Measurements from ENCODE around the gene LPGAT1. TPM values are rescaled to one million over a fixed set of nuclear protein-coding genes. Genes with fewer than 3 reads are reported as not detected.

LPGAT1 gene
- polyA plus RNA-seq, 2 of the 4 experiments (the other 2 are of a cell fraction) = 32.3 to 48.0 TPM

GRCh38 chr1:211699059-211699458, 131.5 kb downstream of the LPGAT1 start:
- FAIRE-seq (no peak), DNase-seq (ENCODE audit: low read depth in 1 of 2, low spot score in 1 of 2) (no peak), ATAC-seq (peak; percentile 38 to 45; a peak in 4 of 6 replicates)
- peaks cover 8% of the 10 kb centered on the region; the same call in 2 of the 3 replicates for H3K4me1 ChIP-seq
- ChIA-PET CTCF (interaction anchor here (0.6 to 5.0 kb wide), 67 partner anchors 9 to 1261 kb away, joined by 3 to 100 read pairs (median 8); partner anchors contain the start of genes DTL, INTS7 and NEK2), POLR2A (interaction anchor here (0.7 to 1.6 kb wide), 2 partner anchors 197 to 337 kb away, joined by 3 to 10 read pairs; partner anchors contain the start of genes DTL and INTS7)
- TF ChIP-seq EHMT2 (IDR thresholded peaks at IDR 0.05; ENCODE audit: low read depth) (no peak), ELK1 (IDR thresholded peaks at IDR 0.05; ENCODE audit: low read depth, low read length) (no peak), EHF (CRISPR knock-in tag; IDR thresholded peaks at IDR 0.05) (no peak), HOXA7 (CRISPR knock-in tag; IDR thresholded peaks at IDR 0.05) (no peak), ZSCAN20 (CRISPR knock-in tag; IDR thresholded peaks at IDR 0.05) (no peak), POLR2AphosphoS2 (conservative IDR thresholded peaks at IDR 0.05; ENCODE audit: low read length) (no peak), POLR2A (IDR thresholded peaks at IDR 0.05; ENCODE audit: low read length) (no peak), RFX5 (IDR thresholded peaks at IDR 0.05) (no peak), JUN (IDR thresholded peaks at IDR 0.05) (no peak), NPAS2 (CRISPR knock-in tag; IDR thresholded peaks at IDR 0.05; ENCODE audit: borderline replicate concordance) (no peak), SMC3 (IDR thresholded peaks at IDR 0.05) (no peak), HEYL (CRISPR knock-in tag; IDR thresholded peaks at IDR 0.05) (no peak), CTCF (IDR thresholded peaks at IDR 0.05) (no peak), MAFK (IDR thresholded peaks at IDR 0.05; ENCODE audit: partially characterized antibody) (no peak), PBX3 (IDR thresholded peaks at IDR 0.05) (no peak), HOXB5 (CRISPR knock-in tag; IDR thresholded peaks at IDR 0.05) (no peak), JUNB (IDR thresholded peaks at IDR 0.05) (no peak), RCOR1 (IDR thresholded peaks at IDR 0.05; ENCODE audit: low read depth, low read length) (no peak)
- TF ChIP-seq, protein P1, sequence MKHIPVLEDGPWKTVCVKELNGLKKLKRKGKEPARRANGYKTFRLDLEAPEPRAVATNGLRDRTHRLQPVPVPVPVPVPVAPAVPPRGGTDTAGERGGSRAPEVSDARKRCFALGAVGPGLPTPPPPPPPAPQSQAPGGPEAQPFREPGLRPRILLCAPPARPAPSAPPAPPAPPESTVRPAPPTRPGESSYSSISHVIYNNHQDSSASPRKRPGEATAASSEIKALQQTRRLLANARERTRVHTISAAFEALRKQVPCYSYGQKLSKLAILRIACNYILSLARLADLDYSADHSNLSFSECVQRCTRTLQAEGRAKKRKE (CRISPR knock-in tag; IDR thresholded peaks at IDR 0.05; ENCODE audit: low read depth) = no peak
- peak overlapping the region; percentile 62 for H3K4me2 ChIP-seq
- whole genome bisulfite sequencing (ENCODE audit: missing lambda C conversion rate) = 94% methylated on average over 16 of the region's 16 CpGs
- H3K4me3 ChIP-seq = no peak overlapping the region
- H3K9me3 ChIP-seq = no peaks in the 10 kb centered on the region
- peak overlapping the region; percentile 66 to 80 for H3K27ac ChIP-seq

DNA sequence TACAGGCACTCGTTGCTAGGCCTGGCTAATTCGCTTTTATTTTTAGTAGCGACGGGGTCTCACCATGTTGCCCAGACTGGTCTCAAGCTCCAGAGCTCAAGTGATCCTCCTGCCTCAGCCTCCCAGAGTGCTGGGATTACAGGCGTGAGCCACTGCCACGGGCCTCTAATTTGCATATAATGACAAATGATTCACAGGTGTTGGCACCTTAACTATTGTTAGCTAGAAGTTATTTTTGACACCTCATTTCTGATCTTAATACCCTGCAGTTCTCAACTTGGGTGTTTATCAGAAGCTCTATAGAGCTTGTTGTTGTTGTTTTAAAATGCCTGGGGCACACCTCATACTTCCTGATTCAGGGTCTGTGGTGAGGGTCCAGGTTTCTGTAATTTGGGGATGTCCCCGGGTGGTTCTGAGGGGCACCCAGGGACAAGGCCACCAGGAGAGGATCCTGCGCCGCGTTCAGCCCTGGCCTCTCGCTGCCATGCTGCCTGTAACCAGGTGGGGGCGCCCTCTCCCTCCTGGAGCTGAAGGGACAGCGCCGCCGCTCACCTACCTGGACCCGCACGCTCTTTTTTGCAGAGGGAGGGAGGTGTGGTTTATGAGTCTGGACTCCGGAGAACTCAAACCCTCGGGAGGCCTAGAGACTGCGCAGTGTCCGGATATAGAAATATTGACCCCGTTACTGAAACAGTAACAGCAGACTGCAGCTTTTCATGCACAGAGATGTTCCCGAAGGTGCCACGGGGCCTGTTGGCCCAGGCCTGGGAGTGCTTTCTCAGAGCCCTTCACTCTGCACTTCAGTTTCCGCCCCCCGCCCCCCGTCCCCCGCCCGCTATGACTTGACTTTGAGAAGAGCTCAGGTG, 132.2 kb downstream of the LPGAT1 start:
- peak; percentile 81 for DNase-seq (ENCODE audit: low read depth in 1 of 2, low spot score in 1 of 2)
- Histone ChIP-seq H3K27ac (peak overlapping the region; percentile 66 to 80), H3K4me2 (peak overlapping the region; percentile 62), H3K9me3 (no peaks in the 10 kb centered on the region), H3K4me3 (no peak overlapping the region), H3K4me1 (peaks cover 8% of the 10 kb centered on the region; the same call in 2 of the 3 replicates)
- 21% methylated on average over 29 of the region's 29 CpGs for WGBS (ENCODE audit: missing lambda C conversion rate)
- ChIA-PET CTCF (interaction anchor here (0.6 to 5.0 kb wide), 87 partner anchors 8 to 1371 kb away, joined by 3 to 100 read pairs (median 5); partner anchors contain the start of genes DTL, INTS7 and NEK2), POLR2A (interaction anchor here (0.7 to 1.6 kb wide), 3 partner anchors 198 to 337 kb away, joined by 3 to 10 read pairs (median 3); partner anchors contain the start of genes DTL and INTS7)
- no peak for FAIRE-seq
- ATAC-seq = peak; percentile 95 to 99
- TF ChIP-seq RCOR1 (IDR thresholded peaks at IDR 0.05; ENCODE audit: low read depth, low read length) = no peak
- TF ChIP-seq CHD4 (IDR thresholded peaks at IDR 0.05; ENCODE audit: borderline replicate concordance) = no peak
- peak; percentile 99 for TF ChIP-seq SMC3 (IDR thresholded peaks at IDR 0.05)
- TF ChIP-seq GATA3 (IDR thresholded peaks at IDR 0.05; ENCODE audit: borderline replicate concordance) = no peak
- TF ChIP-seq MYC (IDR thresholded peaks at IDR 0.05; ENCODE audit: borderline replicate concordance, low read length) = peak; percentile 62; the same call in 1 of the 2 replicates
- peak; percentile 97 for TF ChIP-seq CTCF (IDR thresholded peaks at IDR 0.05)
- no peak for TF ChIP-seq ZC3H11A (IDR thresholded peaks at IDR 0.05)
- no peak for TF ChIP-seq KDM5A (IDR thresholded peaks at IDR 0.05)
- no peak for TF ChIP-seq POLR2AphosphoS2 (conservative IDR thresholded peaks at IDR 0.05; ENCODE audit: low read length)
- TF ChIP-seq MAX (IDR thresholded peaks at IDR 0.05) = peak; percentile 71
- TF ChIP-seq RAD21 (conservative IDR thresholded peaks at IDR 0.05 in 1 of 2, IDR thresholded peaks at IDR 0.05 in 1 of 2) = peak; percentile 99
